GM12872 (cell line): ENCODE data around the gene PRSS8.

ENCODE experiments used
- TF ChIP-seq, protein P1 (sequence below): IDR thresholded peaks from 3 replicates; pipeline ENCODE4 v1.5.1; 2011; ENCODE audit warnings: low read depth, mild to moderate bottlenecking, low read length, moderate library complexity; ENCODE audit not compliant: insufficient read depth

The PRSS8 gene

DNA sequence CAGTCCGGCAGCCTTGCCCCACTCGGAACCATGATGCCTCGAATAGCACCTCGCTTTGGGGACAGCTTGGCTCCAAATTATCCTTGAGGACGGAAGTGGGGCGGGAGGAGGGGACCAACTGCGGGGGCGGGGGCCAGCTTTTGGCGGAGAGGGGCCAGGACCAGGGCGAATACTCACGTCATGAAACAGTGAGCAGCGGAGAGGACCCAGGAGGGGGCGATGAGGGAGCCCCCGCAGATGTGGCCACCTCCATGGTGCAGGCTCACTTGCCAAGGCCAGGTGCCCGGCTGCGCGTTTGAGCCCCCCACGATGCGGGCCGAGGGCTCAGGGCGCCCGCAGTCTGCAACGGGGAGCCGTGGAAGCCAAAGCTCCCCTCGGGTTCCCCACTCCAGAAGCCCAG, 13.4 kb upstream of the PRSS8 start:
- TF ChIP-seq, protein P1, sequence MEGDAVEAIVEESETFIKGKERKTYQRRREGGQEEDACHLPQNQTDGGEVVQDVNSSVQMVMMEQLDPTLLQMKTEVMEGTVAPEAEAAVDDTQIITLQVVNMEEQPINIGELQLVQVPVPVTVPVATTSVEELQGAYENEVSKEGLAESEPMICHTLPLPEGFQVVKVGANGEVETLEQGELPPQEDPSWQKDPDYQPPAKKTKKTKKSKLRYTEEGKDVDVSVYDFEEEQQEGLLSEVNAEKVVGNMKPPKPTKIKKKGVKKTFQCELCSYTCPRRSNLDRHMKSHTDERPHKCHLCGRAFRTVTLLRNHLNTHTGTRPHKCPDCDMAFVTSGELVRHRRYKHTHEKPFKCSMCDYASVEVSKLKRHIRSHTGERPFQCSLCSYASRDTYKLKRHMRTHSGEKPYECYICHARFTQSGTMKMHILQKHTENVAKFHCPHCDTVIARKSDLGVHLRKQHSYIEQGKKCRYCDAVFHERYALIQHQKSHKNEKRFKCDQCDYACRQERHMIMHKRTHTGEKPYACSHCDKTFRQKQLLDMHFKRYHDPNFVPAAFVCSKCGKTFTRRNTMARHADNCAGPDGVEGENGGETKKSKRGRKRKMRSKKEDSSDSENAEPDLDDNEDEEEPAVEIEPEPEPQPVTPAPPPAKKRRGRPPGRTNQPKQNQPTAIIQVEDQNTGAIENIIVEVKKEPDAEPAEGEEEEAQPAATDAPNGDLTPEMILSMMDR: no peak

- TF ChIP-seq, protein P1: no peak
Observed at GRCh38 chr16:31148281-31148728, 12.8 kb upstream of the PRSS8 start.

DNA sequence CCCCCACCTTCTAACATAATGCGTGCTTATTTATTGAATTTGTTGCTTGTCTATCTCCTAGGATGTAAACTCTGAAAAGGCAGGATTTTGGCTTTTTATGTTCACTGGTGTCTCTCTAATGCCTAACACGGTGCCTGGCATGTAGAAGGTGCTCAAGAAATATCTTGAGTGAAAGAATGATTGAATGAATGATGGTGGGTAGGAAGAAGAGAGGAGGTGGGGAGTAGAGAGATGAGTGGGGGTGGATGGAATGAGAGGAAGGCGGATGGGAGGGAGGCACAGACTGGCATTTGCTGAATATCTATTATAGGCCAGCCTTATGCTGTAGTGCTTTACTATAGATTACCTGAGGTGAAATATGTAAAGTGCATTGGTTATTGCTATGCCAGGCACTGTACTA, 12.0 kb upstream of the PRSS8 start:
- TF ChIP-seq, protein P1: no peak

DNA sequence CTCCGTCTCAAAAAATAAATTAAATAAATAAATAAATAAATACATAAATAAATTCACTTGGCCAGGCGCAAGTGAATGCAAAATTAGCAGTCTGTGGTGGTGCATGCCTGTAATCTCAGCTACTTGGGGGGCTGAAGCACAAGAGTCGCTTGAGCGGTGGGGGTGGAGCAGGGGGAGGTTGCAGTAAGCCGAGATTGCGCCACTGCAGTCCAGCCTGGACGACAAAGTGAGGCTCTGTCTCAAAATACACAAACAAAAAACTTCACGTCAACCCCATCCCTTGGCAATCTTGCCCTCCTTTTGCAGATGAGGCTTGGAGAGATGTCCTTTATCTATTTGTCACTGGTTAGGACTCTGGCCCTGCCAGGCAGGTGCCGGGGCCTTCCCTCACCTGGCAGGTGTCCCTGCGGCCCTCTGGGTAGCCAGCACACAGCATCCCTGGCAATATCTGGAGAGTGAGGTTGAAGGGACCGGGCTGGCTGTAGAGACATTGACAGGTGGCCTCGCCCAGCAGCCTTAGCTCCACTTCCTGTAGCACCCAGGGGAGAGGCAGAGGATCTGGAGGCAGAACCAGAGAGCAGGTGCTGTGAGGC, 10.0 kb upstream of the PRSS8 start:
- TF ChIP-seq, protein P1: no peak

- TF ChIP-seq, protein P1: no peak
Observed at GRCh38 chr16:31143694-31144148, 8.2 kb upstream of the PRSS8 start.

- TF ChIP-seq, protein P1: no peak
Observed at GRCh38 chr16:31143011-31143693, 7.6 kb upstream of the PRSS8 start.

DNA sequence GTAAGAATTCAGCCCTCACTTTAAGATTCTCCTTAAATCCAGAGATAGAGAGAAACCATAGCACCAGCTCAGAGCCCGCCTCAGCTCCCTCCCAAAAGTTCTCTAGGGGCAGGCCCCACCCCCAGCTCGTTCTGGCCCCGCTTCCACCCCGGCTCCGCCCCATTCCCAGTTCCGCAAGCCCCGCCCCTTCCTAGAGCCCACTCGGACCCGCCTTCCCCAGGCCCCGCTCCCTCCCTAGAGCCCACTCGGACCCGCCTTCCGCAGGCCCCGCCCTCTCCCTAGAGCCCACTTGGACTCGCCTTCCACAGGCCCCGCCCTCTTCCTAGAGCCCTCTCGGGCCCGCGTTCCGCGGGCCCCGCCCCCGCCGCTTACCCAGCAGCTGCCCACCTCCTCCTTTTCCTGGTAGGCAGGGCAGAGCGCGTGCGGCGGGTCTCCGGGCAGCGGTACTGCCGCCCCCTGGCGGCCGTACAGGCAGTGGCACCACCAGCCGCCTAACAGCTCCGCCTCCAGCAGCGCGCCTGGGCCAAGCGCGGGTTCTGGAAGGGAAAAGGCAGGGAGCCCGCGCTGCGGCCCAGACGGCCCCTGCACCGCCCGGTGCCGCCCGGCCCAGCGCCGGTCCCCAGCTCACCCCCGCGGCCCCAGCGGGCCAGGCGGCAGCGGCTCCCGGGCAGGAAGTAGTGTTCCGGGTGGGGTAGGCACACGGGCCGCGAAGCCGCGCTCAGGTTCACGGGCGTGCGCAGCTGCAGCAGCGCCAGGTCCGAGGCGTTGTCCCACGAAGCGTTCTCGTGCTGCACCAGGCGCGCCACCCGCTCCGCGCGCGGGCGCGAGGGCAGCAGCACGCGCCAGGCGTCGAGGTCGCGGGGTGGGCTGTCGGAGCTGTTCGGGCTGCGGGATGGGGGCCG, 6.8 kb upstream of the PRSS8 start:
- TF ChIP-seq, protein P1: peak; percentile 90
